Activated gamma-delta T cell (primary cell): ENCODE data around the gene CNNM4.
"Not testable (repeated sequence)": the region's sequence is repeated elsewhere in the genome, so short reads cannot be mapped to it uniquely, and the experiment has no call there.

Source experiments
- DNase-seq: peaks from one replicate; lab custom pipeline; 2025; lab: John Stamatoyannopoulos, UW

CNNM4 gene

GRCh38 chr2:96792772-96793749 is 32.4 kb downstream of the CNNM4 start:
- no peak for DNase-seq

- DNase-seq = no peak
Measured at GRCh38 chr2:96795076-96795475, 34.4 kb downstream of the CNNM4 start.

- DNase-seq = not testable (repeated sequence)
Measured at GRCh38 chr2:96796497-96796896, 35.8 kb downstream of the CNNM4 start.

- DNase-seq = no peak
Measured at GRCh38 chr2:96797066-96797625, 36.4 kb downstream of the CNNM4 start.

- peak; percentile 10 for DNase-seq
Measured at GRCh38 chr2:96798733-96799622, 38.3 kb downstream of the CNNM4 start.

- DNase-seq = no peak
Measured at GRCh38 chr2:96799623-96799935, 38.9 kb downstream of the CNNM4 start.

- DNase-seq = no peak
Measured at GRCh38 chr2:96800061-96801004, 39.6 kb downstream of the CNNM4 start.

GRCh38 chr2:96801005-96801785 is 40.5 kb downstream of the CNNM4 start:
- peak; percentile 25 for DNase-seq

- DNase-seq = peak; percentile 12
Measured at GRCh38 chr2:96801786-96802595, 41.3 kb downstream of the CNNM4 start.

GRCh38 chr2:96802721-96803120 is 42.0 kb downstream of the CNNM4 start:
- no peak for DNase-seq

- DNase-seq = no peak
Measured at GRCh38 chr2:96804986-96805385, 44.3 kb downstream of the CNNM4 start.

- not testable (repeated sequence) for DNase-seq
Measured at GRCh38 chr2:96805946-96806345, 45.2 kb downstream of the CNNM4 start.

- peak; percentile 41 for DNase-seq
Measured at GRCh38 chr2:96806468-96807126, 45.9 kb downstream of the CNNM4 start.

GRCh38 chr2:96807127-96807471 is 46.4 kb downstream of the CNNM4 start:
- no peak for DNase-seq

- DNase-seq = no peak
Measured at GRCh38 chr2:96808176-96808837, 47.6 kb downstream of the CNNM4 start.

GRCh38 chr2:96809216-96809882 is 48.6 kb downstream of the CNNM4 start:
- no peak for DNase-seq

GRCh38 chr2:96809951-96810782 is 49.5 kb downstream of the CNNM4 start:
- no peak for DNase-seq
